ENCODE measurements around the gene CCDC9. TPM values are rescaled to one million over a fixed set of nuclear protein-coding genes. Genes with fewer than 3 reads are reported as not detected.

The CCDC9 gene
- total RNA-seq, 1 donor from 2014 or later, result 4.2 TPM

DNA sequence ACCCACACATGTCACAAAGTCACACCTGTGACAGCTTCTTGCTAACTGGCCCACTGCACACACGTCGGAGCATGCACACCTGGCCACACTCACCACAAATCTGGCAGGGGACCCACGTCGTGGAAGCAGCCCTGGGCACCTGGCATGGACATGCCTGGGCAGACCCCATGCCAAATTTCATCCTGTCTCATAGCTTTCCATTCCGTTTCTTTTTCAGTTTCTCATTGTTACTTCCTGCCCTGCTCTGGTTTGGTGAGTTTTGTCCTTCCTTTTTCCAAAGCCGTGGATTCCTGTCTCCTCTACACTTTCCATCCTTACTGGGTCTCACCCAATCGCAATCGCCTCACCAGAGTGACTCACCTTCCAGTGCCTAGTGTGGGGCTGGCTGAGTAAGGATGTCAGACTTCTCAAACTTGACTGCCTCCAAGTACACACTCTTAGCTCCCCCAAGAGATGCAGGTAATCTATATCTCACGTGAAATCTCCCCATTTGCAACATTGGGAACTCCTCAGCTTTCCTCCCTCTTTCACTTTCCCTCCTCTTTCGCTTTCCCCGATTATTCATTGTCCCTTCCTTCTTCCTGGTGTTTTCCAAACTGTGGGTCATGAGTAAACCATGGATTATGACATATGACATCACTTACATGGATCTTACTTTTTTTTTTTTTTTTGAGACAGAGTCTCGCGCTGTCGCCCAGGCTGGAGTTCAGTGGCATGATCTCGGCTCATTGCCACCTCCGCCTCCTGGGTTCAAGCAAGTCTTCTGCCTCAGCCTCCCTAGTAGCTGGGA lies 23.7 kb upstream of the CCDC9 start:
- Histone ChIP-seq H3K36me3 (ENCODE audit: control insufficient read depth in 3 of 3, insufficient read depth in 3 of 3, low read length in 3 of 3) (no peaks in the 10 kb centered on the region), H3K27ac (ENCODE audit: low read depth, low read length) (peak overlapping the region; percentile 92), H3K27me3 (ENCODE audit: control insufficient read depth in 3 of 3, insufficient read depth in 3 of 3, low read length in 3 of 3) (no peaks in the 10 kb centered on the region), H3K9ac (ENCODE audit: low read depth in 1 of 3, low read length in 3 of 3) (peak overlapping the region in 1 of 3 donors; percentile 16), H3K4me1 (ENCODE audit: control insufficient read depth in 3 of 3, insufficient read depth in 3 of 3, low read length in 3 of 3) (peaks cover 29 to 37% (median 32%) of the 10 kb centered on the region in 3 donors), H3K4me3 (ENCODE audit: low read length in 3 of 3) (peak overlapping the region; percentile 22 to 42 (median 24)), H3K9me3 (ENCODE audit: control insufficient read depth in 3 of 3, low read length in 3 of 3) (no peaks in the 10 kb centered on the region)

DNA sequence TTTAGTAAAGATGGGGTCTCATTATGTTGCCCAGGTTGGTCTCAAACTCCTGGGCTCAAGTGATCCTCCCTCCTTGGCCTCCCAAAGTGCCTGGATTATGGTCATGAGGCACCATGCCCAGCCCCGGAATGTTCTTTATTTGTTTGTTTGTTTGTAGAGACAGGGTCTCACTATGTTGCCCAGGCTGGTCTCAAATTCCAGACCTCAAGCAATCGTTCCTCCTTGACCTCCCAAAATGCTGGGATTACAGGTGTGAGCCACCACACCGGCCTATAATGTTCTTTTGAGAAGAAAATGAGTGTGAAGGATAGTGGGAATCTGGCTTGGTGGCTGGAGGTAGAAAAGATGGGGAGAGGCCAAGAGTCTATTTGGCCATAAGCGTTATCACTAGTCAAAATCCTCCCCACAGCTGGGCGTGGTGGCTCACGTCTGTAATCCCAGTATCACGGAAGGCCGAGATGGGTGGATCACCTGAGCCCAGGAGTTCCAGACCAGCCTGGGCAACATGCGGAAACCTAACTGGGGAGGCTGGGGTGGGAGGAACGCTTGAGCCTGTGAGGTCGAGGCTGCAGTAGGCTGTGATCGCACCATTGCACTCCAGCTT lies 20.2 kb upstream of the CCDC9 start:
- Histone ChIP-seq H3K36me3 (ENCODE audit: control insufficient read depth in 3 of 3, insufficient read depth in 3 of 3, low read length in 3 of 3) (no peaks in the 10 kb centered on the region), H3K4me1 (ENCODE audit: control insufficient read depth in 3 of 3, insufficient read depth in 3 of 3, low read length in 3 of 3) (peaks cover 16 to 30% (median 25%) of the 10 kb centered on the region in 3 donors), H3K27me3 (ENCODE audit: control insufficient read depth in 3 of 3, insufficient read depth in 3 of 3, low read length in 3 of 3) (peaks cover 0 to 14% (median 10%) of the 10 kb centered on the region in 3 donors), H3K9me3 (ENCODE audit: control insufficient read depth in 3 of 3, low read length in 3 of 3) (no peaks in the 10 kb centered on the region), H3K9ac (ENCODE audit: low read depth in 1 of 3, low read length in 3 of 3) (no peak overlapping the region), H3K27ac (ENCODE audit: low read depth, low read length) (no peak overlapping the region), H3K4me3 (ENCODE audit: low read length in 3 of 3) (no peak overlapping the region)

DNA sequence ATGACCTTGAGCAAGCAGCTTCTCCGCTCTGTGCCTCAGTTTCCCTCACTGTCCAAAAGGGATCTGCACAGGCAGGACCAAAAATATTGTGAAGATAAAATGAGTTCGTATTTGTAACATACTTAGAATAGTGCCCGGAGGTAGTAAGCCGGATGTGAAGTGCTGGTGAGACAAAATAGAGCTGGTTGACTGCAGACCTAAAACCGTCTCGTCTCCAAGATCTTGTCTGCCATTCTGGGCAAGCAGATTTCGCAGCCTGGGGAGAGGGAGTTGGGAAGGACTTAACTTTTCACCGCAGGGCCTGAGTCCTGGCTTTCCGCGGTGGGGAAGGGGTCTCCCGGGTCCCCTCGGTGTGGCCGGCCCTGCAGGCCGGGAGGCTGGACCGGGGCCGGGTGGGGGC lies 17.2 kb upstream of the CCDC9 start:
- Histone ChIP-seq H3K9ac (ENCODE audit: low read depth in 1 of 3, low read length in 3 of 3) (peak overlapping the region in 1 of 3 donors; percentile 5), H3K4me1 (ENCODE audit: control insufficient read depth in 3 of 3, insufficient read depth in 3 of 3, low read length in 3 of 3) (peaks cover 19 to 39% (median 29%) of the 10 kb centered on the region in 3 donors), H3K9me3 (ENCODE audit: control insufficient read depth in 3 of 3, low read length in 3 of 3) (no peaks in the 10 kb centered on the region), H3K4me3 (ENCODE audit: low read length in 3 of 3) (no peak overlapping the region), H3K27me3 (ENCODE audit: control insufficient read depth in 3 of 3, insufficient read depth in 3 of 3, low read length in 3 of 3) (peaks cover 0 to 35% (median 32%) of the 10 kb centered on the region in 3 donors), H3K36me3 (ENCODE audit: control insufficient read depth in 3 of 3, insufficient read depth in 3 of 3, low read length in 3 of 3) (no peaks in the 10 kb centered on the region), H3K27ac (ENCODE audit: low read depth, low read length) (no peak overlapping the region)

DNA sequence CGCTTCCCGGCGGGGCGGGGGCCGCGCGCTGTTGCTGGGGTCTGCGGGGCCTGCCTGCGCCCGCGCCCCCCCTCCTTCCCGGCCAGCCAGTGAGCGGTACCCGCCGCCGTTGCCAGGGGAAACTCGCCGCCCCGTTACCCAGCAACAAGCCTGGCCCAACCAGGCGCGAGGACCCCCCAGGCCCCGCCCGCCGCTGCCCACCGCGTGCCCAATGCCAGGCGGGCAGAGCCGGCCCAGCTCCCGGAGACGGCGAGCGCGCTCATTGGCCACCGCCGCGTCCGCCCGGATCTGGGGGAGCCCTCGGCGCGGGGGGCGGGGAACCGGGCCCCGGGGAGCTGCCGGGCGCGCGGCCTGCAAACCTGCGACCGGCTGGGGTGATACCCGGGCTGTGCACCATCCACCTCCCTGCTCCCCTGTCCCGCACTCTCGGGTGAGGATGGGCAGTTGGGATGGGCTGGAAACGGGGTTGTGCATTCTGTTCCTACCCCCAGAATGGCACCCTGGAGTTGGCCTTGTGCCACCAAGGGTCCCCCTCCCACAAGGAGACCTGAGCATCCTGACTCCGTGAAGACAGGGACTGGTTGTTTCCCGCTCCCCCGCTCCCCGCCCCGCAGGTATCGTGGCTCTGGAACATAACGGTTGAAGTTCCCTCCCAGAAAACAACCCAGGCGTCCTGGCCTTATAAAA lies 16.6 kb upstream of the CCDC9 start:
- no peak overlapping the region for H3K9ac ChIP-seq (ENCODE audit: low read depth in 1 of 3, low read length in 3 of 3)
- no peak overlapping the region for H3K27ac ChIP-seq (ENCODE audit: low read depth, low read length)
- H3K4me1 ChIP-seq (ENCODE audit: control insufficient read depth in 3 of 3, insufficient read depth in 3 of 3, low read length in 3 of 3), result peaks cover 19 to 39% (median 29%) of the 10 kb centered on the region in 3 donors
- peak overlapping the region in 1 of 3 donors; percentile 22 for H3K4me3 ChIP-seq (ENCODE audit: low read length in 3 of 3)
- H3K27me3 ChIP-seq (ENCODE audit: control insufficient read depth in 3 of 3, insufficient read depth in 3 of 3, low read length in 3 of 3), result peaks cover 0 to 35% (median 32%) of the 10 kb centered on the region in 3 donors
- H3K36me3 ChIP-seq (ENCODE audit: control insufficient read depth in 3 of 3, insufficient read depth in 3 of 3, low read length in 3 of 3), result no peaks in the 10 kb centered on the region
- no peaks in the 10 kb centered on the region for H3K9me3 ChIP-seq (ENCODE audit: control insufficient read depth in 3 of 3, low read length in 3 of 3)

DNA sequence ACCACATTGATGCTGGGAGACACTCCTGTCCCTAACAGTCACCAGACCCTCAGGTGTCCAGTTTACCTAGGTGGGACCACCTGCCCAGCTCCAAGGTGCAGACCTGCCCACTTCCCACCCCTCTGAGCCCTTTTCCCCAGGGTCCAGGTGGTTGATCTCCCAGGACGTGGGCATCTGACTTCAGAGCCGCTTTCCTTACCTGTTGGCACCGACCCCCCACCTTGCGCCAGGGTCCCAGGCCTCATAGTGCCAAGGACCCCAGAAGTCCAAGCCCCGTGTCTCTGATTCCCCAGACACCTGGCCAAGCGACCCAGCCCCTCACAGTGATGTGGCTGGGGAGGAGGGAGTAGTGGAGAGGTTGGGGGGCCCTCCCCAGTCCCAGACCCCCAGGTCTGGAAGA lies 15.8 kb upstream of the CCDC9 start:
- H3K4me1 ChIP-seq (ENCODE audit: control insufficient read depth in 3 of 3, insufficient read depth in 3 of 3, low read length in 3 of 3), result peaks cover 19 to 39% (median 29%) of the 10 kb centered on the region in 3 donors
- H3K36me3 ChIP-seq (ENCODE audit: control insufficient read depth in 3 of 3, insufficient read depth in 3 of 3, low read length in 3 of 3), result no peaks in the 10 kb centered on the region
- H3K9ac ChIP-seq (ENCODE audit: low read depth in 1 of 3, low read length in 3 of 3), result no peak overlapping the region
- H3K27me3 ChIP-seq (ENCODE audit: control insufficient read depth in 3 of 3, insufficient read depth in 3 of 3, low read length in 3 of 3), result peaks cover 0 to 35% (median 32%) of the 10 kb centered on the region in 3 donors
- H3K9me3 ChIP-seq (ENCODE audit: control insufficient read depth in 3 of 3, low read length in 3 of 3), result no peaks in the 10 kb centered on the region
- no peak overlapping the region for H3K27ac ChIP-seq (ENCODE audit: low read depth, low read length)
- no peak overlapping the region for H3K4me3 ChIP-seq (ENCODE audit: low read length in 3 of 3)

DNA sequence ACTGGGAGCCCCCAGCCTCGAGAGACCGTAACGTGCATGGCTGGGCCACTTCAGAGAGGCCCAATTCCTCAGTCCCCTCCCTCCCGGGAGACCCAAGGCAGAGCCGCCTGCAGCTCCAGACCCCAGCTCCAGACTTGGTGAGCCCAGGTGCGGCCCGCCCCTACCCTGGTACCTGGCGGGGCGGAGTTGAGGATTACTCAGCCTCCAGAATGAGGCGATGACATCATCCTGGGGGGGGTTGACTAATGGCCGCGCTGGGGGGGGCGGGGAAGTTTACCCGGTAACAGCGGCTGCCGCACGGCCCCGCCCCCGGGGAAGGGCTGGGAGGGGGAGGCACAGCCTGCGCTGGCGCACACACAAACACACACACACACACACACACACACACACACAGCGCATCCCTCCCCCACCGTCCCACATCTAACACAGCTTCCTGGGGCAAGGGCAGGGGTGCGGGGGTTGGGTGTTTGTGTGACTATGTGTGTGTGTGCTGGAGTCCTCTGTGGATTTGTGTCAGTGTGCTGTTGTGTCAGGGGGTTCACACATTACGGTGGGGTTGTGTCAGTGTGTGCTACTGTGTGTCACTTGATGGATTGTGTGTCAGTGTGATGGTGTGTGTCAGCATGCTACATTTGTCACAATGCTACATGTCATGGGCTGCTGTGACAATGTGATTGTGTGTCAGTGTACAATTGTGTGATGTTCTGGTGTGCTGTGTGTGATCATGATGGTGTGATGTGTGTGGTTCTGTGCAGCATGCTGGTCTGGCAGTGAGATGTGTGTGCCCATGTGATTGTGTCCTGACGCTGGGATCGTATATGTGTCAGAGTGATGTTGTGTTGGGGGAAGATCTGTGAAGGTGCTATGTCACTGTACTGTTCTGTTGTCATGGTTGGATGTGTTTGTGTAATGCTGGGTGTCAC lies 15.1 kb upstream of the CCDC9 start:
- no peaks in the 10 kb centered on the region for H3K36me3 ChIP-seq (ENCODE audit: control insufficient read depth in 3 of 3, insufficient read depth in 3 of 3, low read length in 3 of 3)
- peaks cover 0 to 35% (median 32%) of the 10 kb centered on the region in 3 donors for H3K27me3 ChIP-seq (ENCODE audit: control insufficient read depth in 3 of 3, insufficient read depth in 3 of 3, low read length in 3 of 3)
- no peaks in the 10 kb centered on the region for H3K9me3 ChIP-seq (ENCODE audit: control insufficient read depth in 3 of 3, low read length in 3 of 3)
- H3K4me3 ChIP-seq (ENCODE audit: low read length in 3 of 3), result no peak overlapping the region
- no peak overlapping the region for H3K9ac ChIP-seq (ENCODE audit: low read depth in 1 of 3, low read length in 3 of 3)
- H3K4me1 ChIP-seq (ENCODE audit: control insufficient read depth in 3 of 3, insufficient read depth in 3 of 3, low read length in 3 of 3), result peaks cover 19 to 39% (median 29%) of the 10 kb centered on the region in 3 donors
- H3K27ac ChIP-seq (ENCODE audit: low read depth, low read length), result no peak overlapping the region

DNA sequence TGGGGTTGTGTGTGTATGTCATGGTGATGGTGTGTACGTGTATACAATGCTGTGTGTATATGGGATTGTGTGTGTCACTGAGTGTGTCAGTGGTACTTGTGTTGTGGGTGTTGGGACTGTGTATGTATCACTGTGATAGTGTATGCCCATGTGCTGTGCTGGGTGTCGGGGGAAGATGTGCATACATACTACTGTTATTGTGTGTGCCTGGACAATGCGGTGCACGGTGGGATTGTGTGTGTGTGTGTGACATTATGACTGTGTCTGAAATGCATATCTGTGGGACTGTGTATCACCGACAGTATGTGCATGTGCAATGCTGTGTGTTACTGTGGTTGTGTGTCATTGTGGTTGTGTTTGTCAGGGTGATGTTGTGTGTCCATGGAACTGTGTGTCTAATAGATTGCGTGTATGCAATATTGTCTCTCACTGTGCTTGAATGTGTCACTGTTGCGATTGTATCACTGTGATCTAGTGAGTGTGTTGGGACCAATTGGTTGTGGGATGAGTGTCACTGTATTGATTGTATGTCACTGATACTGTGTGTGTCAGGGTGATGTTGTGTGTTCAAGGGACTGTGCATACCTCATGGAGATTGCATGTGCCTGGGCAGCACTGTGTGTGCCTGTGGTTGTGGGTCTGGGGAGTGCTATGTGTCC lies 14.3 kb upstream of the CCDC9 start:
- Histone ChIP-seq H3K9me3 (ENCODE audit: control insufficient read depth in 3 of 3, low read length in 3 of 3) (no peaks in the 10 kb centered on the region), H3K36me3 (ENCODE audit: control insufficient read depth in 3 of 3, insufficient read depth in 3 of 3, low read length in 3 of 3) (no peaks in the 10 kb centered on the region), H3K27ac (ENCODE audit: low read depth, low read length) (no peak overlapping the region), H3K4me1 (ENCODE audit: control insufficient read depth in 3 of 3, insufficient read depth in 3 of 3, low read length in 3 of 3) (peaks cover 19 to 39% (median 29%) of the 10 kb centered on the region in 3 donors), H3K9ac (ENCODE audit: low read depth in 1 of 3, low read length in 3 of 3) (no peak overlapping the region), H3K4me3 (ENCODE audit: low read length in 3 of 3) (no peak overlapping the region), H3K27me3 (ENCODE audit: control insufficient read depth in 3 of 3, insufficient read depth in 3 of 3, low read length in 3 of 3) (peaks cover 0 to 35% (median 32%) of the 10 kb centered on the region in 3 donors)

DNA sequence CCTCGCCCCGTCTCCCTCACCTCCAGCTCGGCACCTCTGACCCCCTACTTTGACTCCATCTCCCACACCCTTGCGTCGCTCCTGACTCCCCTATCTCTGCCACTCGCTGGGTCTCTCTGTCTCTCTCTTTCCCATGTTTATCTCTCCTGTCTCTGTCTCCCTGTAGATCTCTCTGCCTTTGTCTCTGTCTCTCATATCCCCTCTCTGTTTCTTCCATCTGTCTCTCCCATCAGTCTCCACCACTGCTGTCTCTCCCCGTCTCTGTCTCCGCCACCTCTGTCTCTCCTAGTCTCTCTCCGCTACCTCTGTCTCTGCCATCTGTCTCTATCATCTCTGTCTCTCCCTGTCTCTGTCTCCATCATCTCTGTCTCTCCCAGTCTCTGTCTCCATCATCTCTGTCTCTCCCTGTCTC lies 13.0 kb upstream of the CCDC9 start:
- peak overlapping the region in 1 of 3 donors; percentile 64 for H3K9ac ChIP-seq (ENCODE audit: low read depth in 1 of 3, low read length in 3 of 3)
- no peaks in the 10 kb centered on the region for H3K36me3 ChIP-seq (ENCODE audit: control insufficient read depth in 3 of 3, insufficient read depth in 3 of 3, low read length in 3 of 3)
- no peaks in the 10 kb centered on the region for H3K9me3 ChIP-seq (ENCODE audit: control insufficient read depth in 3 of 3, low read length in 3 of 3)
- H3K27me3 ChIP-seq (ENCODE audit: control insufficient read depth in 3 of 3, insufficient read depth in 3 of 3, low read length in 3 of 3), result peaks cover 0 to 35% (median 32%) of the 10 kb centered on the region in 3 donors
- H3K27ac ChIP-seq (ENCODE audit: low read depth, low read length), result no peak overlapping the region
- H3K4me3 ChIP-seq (ENCODE audit: low read length in 3 of 3), result peak overlapping the region; percentile 31 to 60 (median 59)
- peaks cover 19 to 39% (median 31%) of the 10 kb centered on the region in 3 donors for H3K4me1 ChIP-seq (ENCODE audit: control insufficient read depth in 3 of 3, insufficient read depth in 3 of 3, low read length in 3 of 3)
